Astrocyte (in vitro differentiated cells and primary cell): ENCODE data around the gene ICAM1. TPM values are rescaled to one million over a fixed set of nuclear protein-coding genes. Genes with fewer than 3 reads are reported as not detected.

Source experiments
- DNase-seq: peaks from one replicate; pipeline ENCODE4 v3.0.0-alpha.2; 2010; ENCODE audit warnings: low read depth
- FAIRE-seq: peaks from 2 replicates; lab custom pipeline; 2011; peaks lifted over from hg19 to GRCh38; lab: Jason Lieb, UNC
- H2AFZ ChIP-seq: 2 replicates; pipeline ENCODE4 v1.6.0; 2012; ENCODE audit warnings: low read depth, low read length, inconsistent platforms
- H3K27ac ChIP-seq: 2 replicates; pipeline ENCODE4 v1.5.1; 2011; ENCODE audit warnings: low read depth, low read length, inconsistent platforms
- H3K27me3 ChIP-seq: 2 replicates; pipeline ENCODE4 v1.6.0; 2011; ENCODE audit warnings: low read length, inconsistent platforms; ENCODE audit not compliant: insufficient read depth
- H3K36me3 ChIP-seq: 2 replicates; pipeline ENCODE4 v1.5.1; 2011; ENCODE audit warnings: low read length, inconsistent platforms; ENCODE audit not compliant: insufficient read depth
- H3K4me1 ChIP-seq: 2 replicates; pipeline ENCODE4 v1.5.1; 2011; ENCODE audit warnings: low read length, inconsistent platforms; ENCODE audit not compliant: insufficient read depth
- H3K4me2 ChIP-seq: 2 replicates; pipeline ENCODE4 v1.6.0; 2012; ENCODE audit warnings: low read length, inconsistent platforms
- H3K4me3 ChIP-seq: 2 replicates; pipeline ENCODE4 v1.5.1; 2011; ENCODE audit warnings: low read depth, mild to moderate bottlenecking, low read length, inconsistent platforms; ENCODE audit not compliant: insufficient read depth
- H3K79me2 ChIP-seq: 2 replicates; pipeline ENCODE4 v1.6.0; 2012; ENCODE audit warnings: mild to moderate bottlenecking, low read length, inconsistent platforms; ENCODE audit not compliant: insufficient read depth
- H3K9ac ChIP-seq: 2 replicates; pipeline ENCODE4 v1.6.0; 2012; ENCODE audit warnings: mild to moderate bottlenecking, low read length, inconsistent platforms
- H3K9me3 ChIP-seq: 2 replicates; pipeline ENCODE4 v1.5.1; 2012; ENCODE audit warnings: low read depth, mild to moderate bottlenecking, low read length, inconsistent platforms; ENCODE audit not compliant: insufficient read depth
- H4K20me1 ChIP-seq: 2 replicates; pipeline ENCODE4 v1.6.0; 2012; ENCODE audit warnings: low read length, inconsistent platforms; ENCODE audit not compliant: insufficient read depth
- H3K27ac Mint-ChIP-seq: one replicate; pipeline ENCODE4 v1.8.0; 2021; ENCODE audit warnings: mild to moderate bottlenecking, mixed read lengths; ENCODE audit not compliant: unreplicated experiment
- H3K27me3 Mint-ChIP-seq: one replicate; pipeline ENCODE4 v1.8.0; 2021; ENCODE audit warnings: low read depth, mixed read lengths; ENCODE audit not compliant: unreplicated experiment
- H3K36me3 Mint-ChIP-seq: one replicate; pipeline ENCODE4 v1.8.0; 2021; ENCODE audit warnings: low read depth, mixed read lengths; ENCODE audit not compliant: unreplicated experiment
- H3K4me1 Mint-ChIP-seq: one replicate; pipeline ENCODE4 v1.8.0; 2021; ENCODE audit warnings: low read depth, mixed read lengths; ENCODE audit not compliant: unreplicated experiment
- H3K4me3 Mint-ChIP-seq: one replicate; pipeline ENCODE4 v1.8.0; 2021; ENCODE audit warnings: mild to moderate bottlenecking, moderate library complexity, mixed read lengths; ENCODE audit not compliant: unreplicated experiment
- H3K9me3 Mint-ChIP-seq: one replicate; pipeline ENCODE4 v1.8.0; 2021; ENCODE audit warnings: mild to moderate bottlenecking, mixed read lengths; ENCODE audit not compliant: unreplicated experiment
- CTCF ChIP-seq: IDR thresholded peaks from 2 replicates; pipeline ENCODE4 v1.5.1; 2011; ENCODE audit warnings: low read depth, mild to moderate bottlenecking, inconsistent platforms, low read length, moderate library complexity; ENCODE audit not compliant: insufficient read depth
- EZH2 ChIP-seq: IDR thresholded peaks from 2 replicates; pipeline ENCODE4 v1.6.1; 2012; ENCODE audit warnings: mild to moderate bottlenecking, low read length, inconsistent platforms; ENCODE audit not compliant: insufficient read depth
- total RNA-seq: library from RNA; stranded (reverse); gene quantifications from 2 replicates; pipeline ENCODE4 v1.2.1, GENCODE V29; 2021

Gene ICAM1
- total RNA-seq, 1 donor from 2014 or later, result 11.0 TPM

DNA sequence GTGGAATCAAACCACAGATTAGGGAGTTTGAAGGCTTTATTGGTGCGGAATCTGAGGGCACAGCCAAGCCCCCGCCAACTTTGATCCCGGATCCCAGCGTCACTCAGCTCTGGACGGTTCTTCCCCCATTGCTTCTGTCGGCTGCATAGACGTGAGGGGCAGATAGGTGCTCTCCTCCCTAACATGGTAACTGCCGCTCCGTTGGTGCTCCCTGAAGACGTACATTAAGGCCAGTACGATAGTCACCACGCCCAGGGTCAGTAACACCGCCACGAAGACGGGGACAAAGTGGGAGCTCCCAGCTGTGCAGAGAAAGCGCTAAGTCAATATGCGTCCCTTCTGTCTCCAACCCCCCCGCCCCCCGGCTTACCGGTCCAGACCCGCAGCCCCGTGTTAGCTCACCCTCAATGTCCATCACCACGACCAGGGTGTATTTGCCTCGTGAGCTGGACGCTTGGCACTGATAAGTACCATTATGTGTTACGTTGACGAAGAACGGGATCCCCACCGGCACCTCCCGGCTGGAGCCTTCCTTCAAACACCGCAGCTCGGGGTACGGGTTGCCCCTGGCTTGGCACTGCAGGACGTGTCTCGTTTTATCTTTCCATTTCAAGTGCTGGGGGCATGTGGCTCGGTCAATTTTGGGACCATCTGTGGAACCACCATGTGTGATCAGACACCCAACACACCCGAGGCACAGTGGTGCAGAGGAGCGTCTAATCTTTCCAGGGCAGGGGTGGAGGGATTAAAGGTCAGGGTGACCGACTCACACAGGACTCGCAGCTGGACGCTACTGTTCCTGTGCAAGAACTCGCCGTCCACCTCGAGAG is 63.1 kb downstream of the ICAM1 start:
- Mint-ChIP-seq H3K27me3 (peaks cover 7% of the 10 kb centered on the region), H3K9me3 (no peaks in the 10 kb centered on the region), H3K27ac (peak overlapping the region; percentile 95), H3K4me3 (peak overlapping the region; percentile 96), H3K36me3 (peaks cover 6% of the 10 kb centered on the region), H3K4me1 (peaks cover 2% of the 10 kb centered on the region)
- H3K4me3 ChIP-seq, result peak overlapping the region; percentile 85
- H4K20me1 ChIP-seq, result peaks cover 31% of the 10 kb centered on the region
- H3K27me3 ChIP-seq, result no peaks in the 10 kb centered on the region
- H3K36me3 ChIP-seq, result peaks cover 5% of the 10 kb centered on the region
- TF ChIP-seq EZH2, result no peak
- TF ChIP-seq CTCF, result no peak
- peak overlapping the region; percentile 21 for H3K27ac ChIP-seq
- peak overlapping the region; percentile 91 for H2AFZ ChIP-seq
- no peaks in the 10 kb centered on the region for H3K9me3 ChIP-seq
- H3K9ac ChIP-seq, result peak overlapping the region; percentile 96
- peaks cover 14% of the 10 kb centered on the region for H3K4me1 ChIP-seq
- FAIRE-seq, result no peak
- peaks cover 38% of the 10 kb centered on the region for H3K79me2 ChIP-seq
- DNase-seq, result peak; percentile 5
- peak overlapping the region; percentile 99 for H3K4me2 ChIP-seq

GRCh38 chr19:10334588-10335351 is 63.9 kb downstream of the ICAM1 start:
- Histone ChIP-seq H3K4me2 (peak overlapping the region; percentile 99), H3K27me3 (no peaks in the 10 kb centered on the region), H3K4me1 (peaks cover 14% of the 10 kb centered on the region), H2AFZ (peak overlapping the region; percentile 91), H3K9ac (peak overlapping the region; percentile 96), H3K36me3 (peaks cover 5% of the 10 kb centered on the region), H3K79me2 (peaks cover 30% of the 10 kb centered on the region), H3K9me3 (no peaks in the 10 kb centered on the region), H3K27ac (peak overlapping the region; percentile 21), H4K20me1 (peaks cover 24% of the 10 kb centered on the region), H3K4me3 (peak overlapping the region; percentile 85)
- H3K4me1 Mint-ChIP-seq, result peaks cover 2% of the 10 kb centered on the region
- DNase-seq, result peak; percentile 87
- H3K27me3 Mint-ChIP-seq, result peaks cover 9% of the 10 kb centered on the region
- no peak for FAIRE-seq
- H3K9me3 Mint-ChIP-seq, result no peaks in the 10 kb centered on the region
- TF ChIP-seq EZH2 (no peak), CTCF (no peak)
- peaks cover 6% of the 10 kb centered on the region for H3K36me3 Mint-ChIP-seq
- H3K27ac Mint-ChIP-seq, result no peak overlapping the region
- peak overlapping the region; percentile 96 for H3K4me3 Mint-ChIP-seq
